MG63 (cell line): ENCODE data around the gene OLFML2A. TPM values are rescaled to one million over a fixed set of nuclear protein-coding genes. Genes with fewer than 3 reads are reported as not detected.
"Not testable (repeated sequence)": the region's sequence is repeated elsewhere in the genome, so short reads cannot be mapped to it uniquely, and the experiment has no call there.

ENCODE experiments used
- DNase-seq: peaks from one replicate; pipeline ENCODE4 v3.0.0-alpha.2; 2020
- H3K27me3 ChIP-seq: fragments of 250-450 bp; sonication (Bioruptor Pico); 2 replicates; pipeline ENCODE4 v1.5.1; 2020; ENCODE audit warnings: mild to moderate bottlenecking, moderate library complexity
- H3K36me3 ChIP-seq: fragments of 250-450 bp; sonication (Bioruptor Pico); 2 replicates; pipeline ENCODE4 v1.5.1; 2020; ENCODE audit warnings: mild to moderate bottlenecking, moderate library complexity
- H3K4me3 ChIP-seq: fragments of 250-450 bp; sonication (Bioruptor Pico); 2 replicates; pipeline ENCODE4 v1.5.1; 2020; ENCODE audit warnings: mild to moderate bottlenecking, moderate library complexity
- H3K9me3 ChIP-seq: fragments of 250-450 bp; sonication (Bioruptor Pico); 2 replicates; pipeline ENCODE4 v1.5.1; 2020; ENCODE audit warnings: mild to moderate bottlenecking, moderate library complexity
- total RNA-seq: library from RNA; depleted of rRNA; stranded (reverse); fragments of >200 nt; shearing (Covaris generic); gene quantifications from 2 replicates; pipeline ENCODE4 v1.2.3, GENCODE V29; 2014; ENCODE audit warnings: low replicate concordance

OLFML2A gene
- total RNA-seq, 1 experiment from 2014 or later: 1.5 TPM

- peak; percentile 68 for DNase-seq
- H3K27me3 ChIP-seq: no peaks in the 10 kb centered on the region
- no peaks in the 10 kb centered on the region for H3K9me3 ChIP-seq
Observed at GRCh38 chr9:124820698-124821623, 44.0 kb downstream of the OLFML2A start.

GRCh38 chr9:124828489-124829333 lies 51.8 kb downstream of the OLFML2A start:
- DNase-seq: no peak
- H3K36me3 ChIP-seq: no peaks in the 10 kb centered on the region
- H3K4me3 ChIP-seq: no peak overlapping the region
- peaks cover 2% of the 10 kb centered on the region; the same call in 1 of the 2 replicates for H3K9me3 ChIP-seq
- no peaks in the 10 kb centered on the region for H3K27me3 ChIP-seq

More at GRCh38 chr9:124820698-124821623, 44.0 kb downstream of the OLFML2A start:
- Histone ChIP-seq H3K4me3 (no peak overlapping the region), H3K36me3 (no peaks in the 10 kb centered on the region)

GRCh38 chr9:124829334-124829669 lies 52.4 kb downstream of the OLFML2A start:
- Histone ChIP-seq H3K4me3 (no peak overlapping the region), H3K9me3 (peaks cover 2% of the 10 kb centered on the region; the same call in 1 of the 2 replicates), H3K27me3 (no peaks in the 10 kb centered on the region), H3K36me3 (no peaks in the 10 kb centered on the region)
- no peak for DNase-seq

GRCh38 chr9:124830593-124830992 lies 53.7 kb downstream of the OLFML2A start:
- no peaks in the 10 kb centered on the region for H3K27me3 ChIP-seq
- DNase-seq: no peak
- peaks cover 2% of the 10 kb centered on the region; the same call in 1 of the 2 replicates for H3K9me3 ChIP-seq
- no peak overlapping the region for H3K4me3 ChIP-seq
- no peaks in the 10 kb centered on the region for H3K36me3 ChIP-seq

- no peaks in the 10 kb centered on the region; the same call in 1 of the 2 replicates for H3K9me3 ChIP-seq
- no peaks in the 10 kb centered on the region for H3K36me3 ChIP-seq
- H3K4me3 ChIP-seq: no peak overlapping the region
- no peak for DNase-seq
- no peaks in the 10 kb centered on the region for H3K27me3 ChIP-seq
Observed at GRCh38 chr9:124831642-124832364, 54.9 kb downstream of the OLFML2A start.

- peak; percentile 77 for DNase-seq
- Histone ChIP-seq H3K4me3 (no peak overlapping the region), H3K27me3 (no peaks in the 10 kb centered on the region), H3K9me3 (no peaks in the 10 kb centered on the region), H3K36me3 (no peaks in the 10 kb centered on the region)
Observed at GRCh38 chr9:124834591-124834990, 57.7 kb downstream of the OLFML2A start.

- DNase-seq: peak; percentile 44
- no peaks in the 10 kb centered on the region for H3K36me3 ChIP-seq
- no peak overlapping the region for H3K4me3 ChIP-seq
- H3K9me3 ChIP-seq: no peaks in the 10 kb centered on the region
- no peaks in the 10 kb centered on the region for H3K27me3 ChIP-seq
Observed at GRCh38 chr9:124835026-124835557, 58.2 kb downstream of the OLFML2A start.

- H3K27me3 ChIP-seq, DNase-seq, H3K36me3 ChIP-seq, H3K4me3 ChIP-seq, H3K9me3 ChIP-seq: not testable (repeated sequence)
Observed at GRCh38 chr9:124838132-124838531, 61.2 kb downstream of the OLFML2A start.

GRCh38 chr9:124838567-124839275 lies 61.8 kb downstream of the OLFML2A start:
- H3K27me3 ChIP-seq, H3K36me3 ChIP-seq, H3K4me3 ChIP-seq, H3K9me3 ChIP-seq, DNase-seq: not testable (repeated sequence)

GRCh38 chr9:124839612-124840299 lies 62.8 kb downstream of the OLFML2A start:
- DNase-seq: peak; percentile 24
- Histone ChIP-seq H3K4me3 (no peak overlapping the region), H3K36me3 (no peaks in the 10 kb centered on the region), H3K27me3 (no peaks in the 10 kb centered on the region), H3K9me3 (no peaks in the 10 kb centered on the region)

- Histone ChIP-seq H3K4me3 (no peak overlapping the region), H3K9me3 (no peaks in the 10 kb centered on the region), H3K27me3 (no peaks in the 10 kb centered on the region), H3K36me3 (no peaks in the 10 kb centered on the region)
- no peak for DNase-seq
Observed at GRCh38 chr9:124840300-124840833, 63.4 kb downstream of the OLFML2A start.

GRCh38 chr9:124841075-124841821 lies 64.3 kb downstream of the OLFML2A start:
- Histone ChIP-seq H3K4me3 (no peak overlapping the region), H3K9me3 (no peaks in the 10 kb centered on the region), H3K36me3 (no peaks in the 10 kb centered on the region), H3K27me3 (no peaks in the 10 kb centered on the region)
- no peak for DNase-seq

GRCh38 chr9:124843456-124844034 lies 66.6 kb downstream of the OLFML2A start:
- Histone ChIP-seq H3K4me3 (no peak overlapping the region), H3K27me3 (no peaks in the 10 kb centered on the region), H3K9me3 (no peaks in the 10 kb centered on the region), H3K36me3 (no peaks in the 10 kb centered on the region)
- DNase-seq: no peak

- H3K4me3 ChIP-seq: no peak overlapping the region
- no peaks in the 10 kb centered on the region for H3K36me3 ChIP-seq
- H3K27me3 ChIP-seq: no peaks in the 10 kb centered on the region
- no peak for DNase-seq
- H3K9me3 ChIP-seq: no peaks in the 10 kb centered on the region
Observed at GRCh38 chr9:124844291-124844690, 67.4 kb downstream of the OLFML2A start.
